Measurements from ENCODE around the gene RNF114. TPM values are rescaled to one million over a fixed set of nuclear protein-coding genes. Genes with fewer than 3 reads are reported as not detected.

RNF114 gene
- total and polyA plus RNA-seq, 4 donors, result 32.1 to 70.6 (median 42.6) TPM

DNA sequence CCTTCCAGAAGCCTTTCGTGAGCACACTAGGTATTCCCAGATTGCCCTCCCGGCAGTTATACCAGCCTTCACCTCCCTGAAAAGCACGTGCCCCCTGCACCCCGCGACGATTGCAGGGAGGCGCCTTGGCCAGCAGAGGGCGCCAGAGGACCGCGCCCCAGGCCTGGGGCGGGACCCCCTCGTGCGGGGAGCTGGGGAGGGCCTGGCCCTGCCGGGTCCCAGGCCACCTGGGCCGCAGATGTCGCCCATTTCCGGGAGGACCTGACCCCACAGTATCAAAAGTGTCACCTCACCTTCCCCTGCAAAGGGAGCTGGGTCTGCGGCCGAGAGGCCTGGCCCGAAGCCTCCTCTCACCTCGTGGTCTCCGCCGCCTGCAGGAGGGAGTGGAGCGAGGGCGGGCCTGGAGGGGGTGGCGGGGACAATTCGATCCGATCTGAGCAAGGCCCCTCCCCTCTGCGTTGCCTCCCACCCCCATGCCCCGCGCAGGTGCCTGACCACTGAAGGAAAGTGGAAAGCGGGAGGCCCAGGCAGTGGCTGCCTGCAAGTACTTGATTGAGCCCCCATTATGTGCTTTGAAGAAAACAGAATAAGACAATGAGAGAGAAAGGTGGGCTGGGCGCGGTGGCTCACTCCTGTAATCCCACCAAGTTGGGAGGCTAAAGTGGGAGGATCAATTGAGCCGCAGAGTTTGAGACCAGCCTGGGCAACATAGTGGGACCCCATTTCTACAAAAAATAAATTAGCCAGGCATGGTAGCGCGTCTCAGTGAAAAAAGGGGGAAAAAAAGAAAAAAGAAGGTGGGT lies 43.0 kb downstream of the RNF114 start:
- DNase-seq, result peak; percentile 67 to 88
- H3K27ac ChIP-seq (ENCODE audit: low read depth in 1 of 2, low read length in 2 of 2), result no peak overlapping the region
- H3K27me3 ChIP-seq (ENCODE audit: control insufficient read depth in 1 of 2, insufficient read depth in 2 of 2, low read length in 1 of 2), result peaks cover 0 to 1% of the 10 kb centered on the region in 2 donors
- intact Hi-C loops (cut with DNase I), result loop anchor here (1.0 to 5.0 kb wide), 2 partner anchors 92 to 188 kb away; no protein-coding TSS in a partner anchor
- ATAC-seq (ENCODE audit: low FRiP score), result peak; percentile 86
- H3K9me3 ChIP-seq (ENCODE audit: control insufficient read depth, low read length), result no peaks in the 10 kb centered on the region
- H3K4me3 ChIP-seq (ENCODE audit: low read length in 2 of 2), result no peak overlapping the region
- no peaks in the 10 kb centered on the region for H3K36me3 ChIP-seq (ENCODE audit: control insufficient read depth in 1 of 2, insufficient read depth in 2 of 2, low read length in 1 of 2)
- no peaks in the 10 kb centered on the region for H3K4me1 ChIP-seq (ENCODE audit: control insufficient read depth in 1 of 2, insufficient read depth in 2 of 2, low read length in 2 of 2)
- WGBS, 2 donors, result 19 to 20% methylated on average over 35 to 37 of the region's 37 CpGs

DNA sequence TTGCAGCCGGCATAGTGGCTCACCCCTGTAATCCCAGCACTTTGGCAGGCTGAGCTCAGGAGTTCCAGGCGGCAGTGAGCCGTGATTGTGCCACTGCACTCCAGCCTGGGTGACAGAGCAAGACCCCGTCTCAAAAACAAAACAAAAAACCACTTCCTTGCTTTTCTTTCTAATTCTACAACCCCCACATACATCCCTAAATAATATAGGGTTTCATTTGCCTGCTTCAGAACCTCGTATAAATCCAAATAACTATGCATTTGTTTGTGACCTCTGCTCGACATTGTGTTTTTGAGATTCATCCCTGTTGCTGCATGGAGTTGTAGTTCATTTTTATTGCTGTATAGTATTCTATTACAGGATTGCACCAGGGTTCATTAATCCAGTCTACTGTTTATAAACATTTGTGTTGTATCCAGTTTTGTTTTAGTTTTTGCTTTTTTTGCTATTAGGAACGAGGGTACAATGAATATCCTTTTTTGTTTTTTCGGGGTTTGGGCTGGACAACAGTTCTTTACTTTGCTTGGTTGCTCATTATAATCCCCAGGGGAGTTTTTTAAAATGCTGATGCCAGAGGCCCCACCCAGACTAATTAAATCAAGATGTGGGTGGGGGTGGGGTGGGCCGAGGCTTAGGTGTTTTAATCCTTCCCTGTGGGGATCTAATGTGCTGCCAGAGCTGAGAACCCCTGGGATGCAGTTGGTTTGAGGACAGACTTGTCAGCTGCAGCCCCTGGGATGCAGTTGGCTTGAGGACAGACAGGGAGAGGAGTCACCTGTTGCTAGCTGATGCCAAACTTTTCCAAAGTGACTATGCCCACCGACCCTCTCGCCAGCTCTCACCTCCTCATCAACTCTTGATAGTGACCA lies 44.2 kb downstream of the RNF114 start:
- Histone ChIP-seq H3K27ac (ENCODE audit: low read depth in 1 of 2, low read length in 2 of 2) (no peak overlapping the region), H3K4me3 (ENCODE audit: low read length in 2 of 2) (no peak overlapping the region), H3K4me1 (ENCODE audit: control insufficient read depth in 1 of 2, insufficient read depth in 2 of 2, low read length in 2 of 2) (no peaks in the 10 kb centered on the region), H3K27me3 (ENCODE audit: control insufficient read depth in 1 of 2, insufficient read depth in 2 of 2, low read length in 1 of 2) (peaks cover 0 to 1% of the 10 kb centered on the region in 2 donors), H3K36me3 (ENCODE audit: control insufficient read depth in 1 of 2, insufficient read depth in 2 of 2, low read length in 1 of 2) (no peaks in the 10 kb centered on the region), H3K9me3 (ENCODE audit: control insufficient read depth, low read length) (no peaks in the 10 kb centered on the region)
- intact Hi-C loops (cut with DNase I), result loop anchor here in 1 of 2 donors (10.0 kb wide), 1 partner anchor 194 kb away; no protein-coding TSS in a partner anchor
- 80 to 83% methylated on average over 11 of the region's 11 CpGs for WGBS, 2 donors
- ATAC-seq (ENCODE audit: low FRiP score) (no peak), DNase-seq (no peak)

DNA sequence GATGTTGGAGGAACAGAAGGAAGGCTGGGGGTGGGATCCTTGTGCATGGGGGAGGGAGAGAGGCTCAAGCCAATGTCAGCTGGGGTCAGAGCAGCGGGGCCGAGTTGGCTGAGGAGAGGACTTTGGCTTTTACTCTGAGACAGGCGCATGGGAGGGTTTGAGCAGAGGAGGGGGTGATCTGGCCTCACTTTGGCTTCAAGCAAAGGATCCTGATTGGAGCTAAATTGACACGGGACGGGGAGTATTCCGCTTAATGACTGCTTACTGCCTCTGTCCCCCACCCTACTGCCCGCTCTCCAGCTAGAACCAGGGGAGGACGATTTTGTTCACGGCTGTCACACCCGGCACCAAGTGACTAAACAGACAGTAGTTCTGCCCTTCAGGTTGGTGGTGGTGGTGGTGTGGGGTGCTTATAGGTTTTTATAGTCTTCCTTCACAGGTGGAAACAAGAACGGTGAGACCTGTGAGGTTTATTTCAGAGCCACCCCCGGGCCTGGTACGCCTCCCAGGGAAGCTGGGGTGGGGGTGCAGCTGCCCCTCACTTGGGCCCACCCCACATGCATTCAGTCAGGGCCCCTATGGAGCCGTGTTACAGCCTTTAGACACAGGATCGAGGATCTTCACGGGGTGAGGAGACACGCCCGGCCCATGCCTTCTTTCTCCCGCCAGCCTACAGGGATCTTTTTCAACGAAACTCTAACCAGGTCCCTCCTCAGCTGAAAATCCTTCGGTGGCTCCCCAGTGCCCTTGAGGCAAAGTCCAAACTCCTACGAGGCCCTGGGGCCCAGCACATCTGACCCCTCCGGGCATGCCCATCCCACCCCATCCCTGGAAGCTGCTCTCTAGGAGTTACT lies 45.2 kb downstream of the RNF114 start:
- Histone ChIP-seq H3K27me3 (ENCODE audit: control insufficient read depth in 1 of 2, insufficient read depth in 2 of 2, low read length in 1 of 2) (peaks cover 0 to 1% of the 10 kb centered on the region in 2 donors), H3K4me3 (ENCODE audit: low read length in 2 of 2) (no peak overlapping the region), H3K9me3 (ENCODE audit: control insufficient read depth, low read length) (no peaks in the 10 kb centered on the region), H3K4me1 (ENCODE audit: control insufficient read depth in 1 of 2, insufficient read depth in 2 of 2, low read length in 2 of 2) (no peaks in the 10 kb centered on the region), H3K27ac (ENCODE audit: low read depth in 1 of 2, low read length in 2 of 2) (no peak overlapping the region), H3K36me3 (ENCODE audit: control insufficient read depth in 1 of 2, insufficient read depth in 2 of 2, low read length in 1 of 2) (no peaks in the 10 kb centered on the region)
- no peak for ATAC-seq (ENCODE audit: low FRiP score)
- DNase-seq, result no peak
- intact Hi-C loops (cut with DNase I), result loop anchor here in 1 of 2 donors (10.0 kb wide), 1 partner anchor 193 kb away; no protein-coding TSS in a partner anchor
- 88 to 90% methylated on average over 23 of the region's 23 CpGs for WGBS, 2 donors

DNA sequence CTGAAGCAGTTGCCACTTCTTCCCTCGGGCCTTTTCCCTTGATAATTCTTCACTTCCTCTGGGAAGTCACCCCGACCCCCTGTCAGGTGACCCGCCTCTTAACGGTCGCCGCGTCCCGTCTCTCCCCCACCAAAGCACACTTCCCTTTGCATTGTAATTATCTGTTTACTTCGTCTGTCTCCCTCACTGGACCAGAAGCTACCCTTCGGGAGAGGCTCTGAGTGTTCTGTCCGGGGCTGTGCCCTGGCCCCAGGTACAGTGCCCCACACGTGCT lies 45.8 kb downstream of the RNF114 start:
- no peaks in the 10 kb centered on the region for H3K4me1 ChIP-seq (ENCODE audit: control insufficient read depth in 1 of 2, insufficient read depth in 2 of 2, low read length in 2 of 2)
- intact Hi-C loops (cut with DNase I), result loop anchor here in 1 of 2 donors (10.0 kb wide), 1 partner anchor 193 kb away; no protein-coding TSS in a partner anchor

DNA sequence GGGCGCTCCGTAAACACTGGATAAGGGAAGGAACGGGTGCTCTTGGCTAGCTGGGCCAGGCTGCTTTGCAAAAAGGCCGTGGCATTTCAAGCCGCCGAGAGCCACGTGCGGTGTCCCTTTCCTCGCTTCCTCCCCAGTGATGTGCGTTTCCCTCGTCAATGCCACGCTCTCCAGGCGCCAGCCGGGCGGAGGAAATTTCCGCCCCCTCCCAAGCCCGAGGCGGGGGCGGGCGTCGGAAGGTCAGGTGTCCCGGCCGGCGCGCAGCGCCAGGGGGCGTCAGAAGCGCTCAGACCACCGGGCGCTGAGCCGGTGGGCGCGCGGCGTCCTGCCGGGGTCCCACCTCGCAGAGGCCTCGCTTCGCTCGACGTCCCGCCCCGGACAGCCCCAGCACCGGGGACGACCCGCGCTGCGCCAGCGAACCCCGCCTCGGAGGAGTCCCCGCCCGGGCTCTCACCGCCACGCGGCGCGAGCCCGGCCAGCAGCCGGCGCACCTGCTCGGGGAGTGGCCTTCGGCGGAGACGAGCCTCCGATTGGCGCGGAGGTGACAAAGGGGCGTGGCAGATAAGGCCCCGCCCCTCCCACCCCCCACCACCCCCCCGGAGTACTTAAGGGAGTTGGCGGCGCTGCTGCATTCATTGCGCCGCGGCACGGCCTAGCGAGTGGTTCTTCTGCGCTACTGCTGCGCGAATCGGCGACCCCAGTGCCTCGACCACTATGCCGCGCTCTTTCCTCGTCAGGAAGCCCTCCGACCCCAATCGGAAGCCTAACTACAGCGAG lies 46.3 kb downstream of the RNF114 start, which contains the start of gene SNAI1:
Gene SNAI1, plus strand, starts transcription at position 635 of the 777 bp plus-strand sequence. Its CDS starts 80 bp downstream, at position 715.
- Histone ChIP-seq H3K4me3 (ENCODE audit: low read length in 2 of 2) (no peak within 1 kb of the TSS), H3K36me3 (ENCODE audit: control insufficient read depth in 1 of 2, insufficient read depth in 2 of 2, low read length in 1 of 2) (no peaks in the 10 kb centered on the region), H3K9me3 (ENCODE audit: control insufficient read depth, low read length) (no peaks in the 10 kb centered on the region), H3K27ac (ENCODE audit: low read depth in 1 of 2, low read length in 2 of 2) (no peak within 1 kb of the TSS), H3K27me3 (ENCODE audit: control insufficient read depth in 1 of 2, insufficient read depth in 2 of 2, low read length in 1 of 2) (peaks cover 0 to 1% of the 10 kb centered on the region in 2 donors), H3K4me1 (ENCODE audit: control insufficient read depth in 1 of 2, insufficient read depth in 2 of 2, low read length in 2 of 2) (no peaks in the 10 kb centered on the region)
- ATAC-seq (ENCODE audit: low FRiP score) (peak; percentile 79), DNase-seq (peak; percentile 83 to 92)
- WGBS, 2 donors, result 4 to 6% methylated on average over 57 to 90 of the region's 90 CpGs
- intact Hi-C loops (cut with DNase I), result loop anchor here in 1 of 2 donors (10.0 kb wide), 1 partner anchor 192 kb away; no protein-coding TSS in a partner anchor

More for the DNA sequence above, 45.8 kb downstream of the RNF114 start:
- WGBS, 2 donors, result 64 to 70% methylated on average over 12 of the region's 12 CpGs
- Histone ChIP-seq H3K9me3 (ENCODE audit: control insufficient read depth, low read length) (no peaks in the 10 kb centered on the region), H3K36me3 (ENCODE audit: control insufficient read depth in 1 of 2, insufficient read depth in 2 of 2, low read length in 1 of 2) (no peaks in the 10 kb centered on the region), H3K4me3 (ENCODE audit: low read length in 2 of 2) (no peak overlapping the region), H3K27me3 (ENCODE audit: control insufficient read depth in 1 of 2, insufficient read depth in 2 of 2, low read length in 1 of 2) (peaks cover 0 to 1% of the 10 kb centered on the region in 2 donors), H3K27ac (ENCODE audit: low read depth in 1 of 2, low read length in 2 of 2) (no peak overlapping the region)
- DNase-seq, result no peak
- no peak for ATAC-seq (ENCODE audit: low FRiP score)

DNA sequence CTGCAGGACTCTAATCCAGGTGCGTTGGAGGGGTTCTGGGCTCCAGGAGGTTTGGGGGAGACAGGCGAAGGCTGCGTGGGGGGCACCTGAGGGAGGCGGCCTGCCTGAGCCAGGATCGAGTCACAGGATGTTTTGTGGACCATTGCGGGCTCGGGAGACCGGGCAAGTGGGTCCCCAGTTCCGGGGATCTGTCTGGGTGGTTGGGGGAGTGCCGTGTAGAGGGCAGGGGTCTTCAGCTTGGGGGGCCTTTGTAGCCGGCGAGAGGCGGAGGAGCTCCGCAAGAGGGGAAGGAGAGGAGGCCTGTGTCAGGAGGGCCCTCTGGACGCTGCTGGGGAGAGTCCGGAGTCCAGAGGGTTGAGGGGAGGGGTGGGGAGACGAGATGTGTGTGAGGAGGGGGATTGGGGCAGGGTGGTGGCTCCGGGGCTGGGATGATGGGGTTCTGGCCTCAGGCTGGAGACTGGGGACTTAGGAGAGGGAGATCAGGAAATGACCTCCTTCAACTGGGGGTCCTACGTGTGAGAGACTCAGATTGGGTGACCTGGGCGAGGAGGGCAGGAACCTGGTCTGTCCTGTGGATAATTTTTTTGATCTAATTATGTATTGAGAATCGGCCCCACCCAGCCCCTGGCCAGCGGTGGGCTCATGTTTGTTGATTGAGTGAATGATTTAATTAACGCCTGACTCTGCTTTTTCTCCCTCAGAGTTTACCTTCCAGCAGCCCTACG lies 47.1 kb downstream of the RNF114 start:
- ATAC-seq (ENCODE audit: low FRiP score) (no peak), DNase-seq (peak in 1 of 2 donors; percentile 52)
- WGBS, 2 donors, result 22 to 30% methylated on average over 24 of the region's 24 CpGs
- Histone ChIP-seq H3K36me3 (ENCODE audit: control insufficient read depth in 1 of 2, insufficient read depth in 2 of 2, low read length in 1 of 2) (no peaks in the 10 kb centered on the region), H3K9me3 (ENCODE audit: control insufficient read depth, low read length) (no peaks in the 10 kb centered on the region), H3K4me3 (ENCODE audit: low read length in 2 of 2) (no peak overlapping the region), H3K27me3 (ENCODE audit: control insufficient read depth in 1 of 2, insufficient read depth in 2 of 2, low read length in 1 of 2) (peaks cover 0 to 1% of the 10 kb centered on the region in 2 donors), H3K4me1 (ENCODE audit: control insufficient read depth in 1 of 2, insufficient read depth in 2 of 2, low read length in 2 of 2) (no peaks in the 10 kb centered on the region), H3K27ac (ENCODE audit: low read depth in 1 of 2, low read length in 2 of 2) (no peak overlapping the region)
- intact Hi-C loops (cut with DNase I), result loop anchor here in 1 of 2 donors (10.0 kb wide), 1 partner anchor 192 kb away; no protein-coding TSS in a partner anchor

DNA sequence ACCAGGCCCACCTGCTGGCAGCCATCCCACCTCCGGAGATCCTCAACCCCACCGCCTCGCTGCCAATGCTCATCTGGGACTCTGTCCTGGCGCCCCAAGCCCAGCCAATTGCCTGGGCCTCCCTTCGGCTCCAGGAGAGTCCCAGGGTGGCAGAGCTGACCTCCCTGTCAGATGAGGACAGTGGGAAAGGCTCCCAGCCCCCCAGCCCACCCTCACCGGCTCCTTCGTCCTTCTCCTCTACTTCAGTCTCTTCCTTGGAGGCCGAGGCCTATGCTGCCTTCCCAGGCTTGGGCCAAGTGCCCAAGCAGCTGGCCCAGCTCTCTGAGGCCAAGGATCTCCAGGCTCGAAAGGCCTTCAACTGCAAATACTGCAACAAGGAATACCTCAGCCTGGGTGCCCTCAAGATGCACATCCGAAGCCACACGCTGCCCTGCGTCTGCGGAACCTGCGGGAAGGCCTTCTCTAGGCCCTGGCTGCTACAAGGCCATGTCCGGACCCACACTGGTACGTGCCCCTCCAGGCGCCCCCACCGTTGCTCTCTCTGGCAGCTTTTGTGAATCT lies 47.7 kb downstream of the RNF114 start:
- no peak for ATAC-seq (ENCODE audit: low FRiP score)
- peak in 1 of 2 donors; percentile 57 for DNase-seq
- no peak overlapping the region for H3K4me3 ChIP-seq (ENCODE audit: low read length in 2 of 2)
- H3K27me3 ChIP-seq (ENCODE audit: control insufficient read depth in 1 of 2, insufficient read depth in 2 of 2, low read length in 1 of 2), result peaks cover 0 to 1% of the 10 kb centered on the region in 2 donors
- no peaks in the 10 kb centered on the region for H3K36me3 ChIP-seq (ENCODE audit: control insufficient read depth in 1 of 2, insufficient read depth in 2 of 2, low read length in 1 of 2)
- no peaks in the 10 kb centered on the region for H3K9me3 ChIP-seq (ENCODE audit: control insufficient read depth, low read length)
- 56% methylated on average over 18 of the region's 18 CpGs for WGBS, 2 donors
- H3K27ac ChIP-seq (ENCODE audit: low read depth in 1 of 2, low read length in 2 of 2), result no peak overlapping the region
- intact Hi-C loops (cut with DNase I), result loop anchor here in 1 of 2 donors (10.0 kb wide), 1 partner anchor 191 kb away; no protein-coding TSS in a partner anchor
- H3K4me1 ChIP-seq (ENCODE audit: control insufficient read depth in 1 of 2, insufficient read depth in 2 of 2, low read length in 2 of 2), result no peaks in the 10 kb centered on the region
